Glutamatergic neuron (in vitro differentiated cells): Measurements from ENCODE around the gene MTHFD2L. TPM values are rescaled to one million over a fixed set of nuclear protein-coding genes. Genes with fewer than 3 reads are reported as not detected.

ENCODE experiments used
- DNase-seq: peaks from one replicate; pipeline ENCODE4 v3.0.0; 2022
- H3K27ac Mint-ChIP-seq: one replicate; pipeline ENCODE4 v1.8.0; 2020; ENCODE audit warnings: mild to moderate bottlenecking, mixed read lengths, inconsistent platforms; ENCODE audit not compliant: unreplicated experiment
- H3K27me3 Mint-ChIP-seq: one replicate; pipeline ENCODE4 v1.8.0; 2020; ENCODE audit warnings: mild to moderate bottlenecking, moderate library complexity, mixed read lengths, inconsistent platforms; ENCODE audit not compliant: unreplicated experiment
- H3K36me3 Mint-ChIP-seq: one replicate; pipeline ENCODE4 v1.8.0; 2020; ENCODE audit warnings: mild to moderate bottlenecking, mixed read lengths, inconsistent platforms; ENCODE audit not compliant: unreplicated experiment
- H3K4me1 Mint-ChIP-seq: one replicate; pipeline ENCODE4 v1.8.0; 2020; ENCODE audit warnings: mild to moderate bottlenecking, low read depth, mixed read lengths, inconsistent platforms; ENCODE audit not compliant: unreplicated experiment
- H3K4me3 Mint-ChIP-seq: one replicate; pipeline ENCODE4 v1.8.0; 2020; ENCODE audit warnings: mild to moderate bottlenecking, mixed read lengths, inconsistent platforms; ENCODE audit not compliant: unreplicated experiment
- H3K9me3 Mint-ChIP-seq: one replicate; pipeline ENCODE4 v1.8.0; 2020; ENCODE audit warnings: mild to moderate bottlenecking, moderate library complexity, mixed read lengths, inconsistent platforms; ENCODE audit not compliant: unreplicated experiment
- total RNA-seq: library from RNA; stranded (reverse); fragmentation: NEBNext Ultra II Directional; extraction: Animal tissue kit (Norgen Biotek cat#: 25700); gene quantifications from one replicate; pipeline ENCODE4 v1.2.1, GENCODE V29; 2021; ENCODE audit not compliant: unreplicated experiment
- TF ChIP-seq, protein P1 (sequence below): fragments of 200-600 bp; sonication (generic); IDR thresholded peaks from one replicate; pipeline ENCODE4 v1.5.0; 2021; ENCODE audit not compliant: partially characterized antibody, unreplicated experiment

MTHFD2L gene
- total RNA-seq, 1 donor from 2014 or later, result 14.0 TPM

DNA sequence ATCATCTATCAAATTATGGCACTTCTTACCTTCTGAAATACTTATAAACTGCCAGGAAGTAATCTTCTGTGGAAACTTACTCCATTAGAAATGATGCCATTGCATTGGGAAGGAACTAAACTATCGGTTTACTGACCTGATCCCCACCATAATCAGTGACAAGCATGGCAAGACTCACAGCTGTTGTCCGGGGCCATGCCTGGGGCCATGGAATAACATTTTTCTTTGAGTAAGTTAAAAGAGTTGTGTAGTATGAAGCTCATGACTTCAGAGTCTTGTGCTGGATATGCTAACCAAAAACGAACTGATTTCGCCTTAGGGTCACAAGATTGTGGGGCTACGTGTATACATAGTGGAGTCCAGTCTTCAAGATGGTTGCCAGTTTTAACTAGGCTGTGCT, 15.4 kb downstream of the MTHFD2L start:
- Mint-ChIP-seq H3K4me1 (no peaks in the 10 kb centered on the region), H3K9me3 (no peaks in the 10 kb centered on the region), H3K27ac (no peak overlapping the region)

DNA sequence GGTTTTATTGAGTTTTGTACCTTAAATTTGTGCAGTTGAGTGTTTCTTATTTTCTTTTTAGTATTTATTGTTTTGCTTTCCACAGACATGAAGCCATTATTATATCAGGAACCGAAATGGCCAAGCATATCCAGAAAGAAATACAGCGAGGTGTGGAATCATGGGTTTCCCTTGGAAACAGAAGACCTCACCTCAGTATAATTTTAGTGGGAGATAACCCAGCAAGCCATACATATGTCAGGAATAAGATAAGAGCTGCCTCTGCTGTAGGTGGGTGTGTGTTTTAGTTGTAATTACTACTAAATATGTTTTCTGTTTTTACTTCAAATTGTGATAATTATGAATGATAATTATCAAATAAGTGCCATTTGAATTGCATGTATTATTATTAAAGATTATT, 16.5 kb downstream of the MTHFD2L start:
- TF ChIP-seq, protein P1, sequence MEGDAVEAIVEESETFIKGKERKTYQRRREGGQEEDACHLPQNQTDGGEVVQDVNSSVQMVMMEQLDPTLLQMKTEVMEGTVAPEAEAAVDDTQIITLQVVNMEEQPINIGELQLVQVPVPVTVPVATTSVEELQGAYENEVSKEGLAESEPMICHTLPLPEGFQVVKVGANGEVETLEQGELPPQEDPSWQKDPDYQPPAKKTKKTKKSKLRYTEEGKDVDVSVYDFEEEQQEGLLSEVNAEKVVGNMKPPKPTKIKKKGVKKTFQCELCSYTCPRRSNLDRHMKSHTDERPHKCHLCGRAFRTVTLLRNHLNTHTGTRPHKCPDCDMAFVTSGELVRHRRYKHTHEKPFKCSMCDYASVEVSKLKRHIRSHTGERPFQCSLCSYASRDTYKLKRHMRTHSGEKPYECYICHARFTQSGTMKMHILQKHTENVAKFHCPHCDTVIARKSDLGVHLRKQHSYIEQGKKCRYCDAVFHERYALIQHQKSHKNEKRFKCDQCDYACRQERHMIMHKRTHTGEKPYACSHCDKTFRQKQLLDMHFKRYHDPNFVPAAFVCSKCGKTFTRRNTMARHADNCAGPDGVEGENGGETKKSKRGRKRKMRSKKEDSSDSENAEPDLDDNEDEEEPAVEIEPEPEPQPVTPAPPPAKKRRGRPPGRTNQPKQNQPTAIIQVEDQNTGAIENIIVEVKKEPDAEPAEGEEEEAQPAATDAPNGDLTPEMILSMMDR, result no peak

More for the DNA sequence above, 15.4 kb downstream of the MTHFD2L start:
- DNase-seq, result no peak
- no peaks in the 10 kb centered on the region for H3K36me3 Mint-ChIP-seq
- peaks cover 1% of the 10 kb centered on the region for H3K27me3 Mint-ChIP-seq
- no peak overlapping the region for H3K4me3 Mint-ChIP-seq
- TF ChIP-seq, protein P1, result no peak

DNA sequence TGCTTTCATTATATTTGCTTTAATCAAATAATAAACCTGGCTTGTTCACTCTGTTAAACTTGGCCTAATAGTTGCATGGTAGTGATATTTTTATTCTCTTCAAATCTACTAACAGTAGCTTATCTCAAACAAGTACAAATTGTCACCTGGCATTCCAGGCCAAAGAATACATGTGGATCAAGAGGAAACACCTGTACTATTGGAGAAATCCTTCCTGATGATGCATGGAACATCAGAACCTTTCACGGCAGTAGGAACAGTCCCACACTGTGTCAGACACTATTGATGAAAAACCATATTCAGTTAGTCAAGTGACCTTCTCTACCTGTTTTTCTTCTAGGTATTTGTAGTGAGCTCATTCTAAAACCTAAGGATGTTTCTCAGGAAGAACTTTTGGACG, 17.0 kb downstream of the MTHFD2L start:
- H3K4me1 Mint-ChIP-seq, result no peaks in the 10 kb centered on the region
- no peak overlapping the region for H3K4me3 Mint-ChIP-seq
- H3K27me3 Mint-ChIP-seq, result peaks cover 1% of the 10 kb centered on the region
- no peaks in the 10 kb centered on the region for H3K36me3 Mint-ChIP-seq
- H3K27ac Mint-ChIP-seq, result no peak overlapping the region
- H3K9me3 Mint-ChIP-seq, result no peaks in the 10 kb centered on the region
- no peak for DNase-seq
- TF ChIP-seq, protein P1, result no peak

More for the DNA sequence above, 16.5 kb downstream of the MTHFD2L start:
- H3K9me3 Mint-ChIP-seq, result no peaks in the 10 kb centered on the region
- H3K4me1 Mint-ChIP-seq, result no peaks in the 10 kb centered on the region
- H3K4me3 Mint-ChIP-seq, result no peak overlapping the region
- no peak for DNase-seq
- no peaks in the 10 kb centered on the region for H3K36me3 Mint-ChIP-seq
- H3K27ac Mint-ChIP-seq, result no peak overlapping the region
- H3K27me3 Mint-ChIP-seq, result peaks cover 1% of the 10 kb centered on the region

DNA sequence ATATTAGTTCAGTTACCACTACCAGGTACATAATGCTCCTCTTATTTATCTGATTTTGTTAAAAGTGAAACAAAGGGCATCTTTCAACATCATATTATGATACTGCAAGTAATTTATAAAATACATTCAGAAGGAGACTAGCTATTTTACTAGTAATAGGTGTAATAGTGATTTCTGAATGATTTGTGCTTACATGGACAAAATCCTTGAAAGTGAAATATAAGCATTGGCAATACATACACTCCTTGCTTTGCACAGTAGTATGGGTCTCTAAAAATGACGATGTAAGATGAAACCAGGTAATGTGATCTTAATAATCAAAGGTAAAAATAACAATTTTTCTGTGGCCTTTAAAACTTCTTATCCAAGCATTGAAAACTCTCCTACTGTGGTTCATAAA, 17.5 kb downstream of the MTHFD2L start:
- H3K36me3 Mint-ChIP-seq, result no peaks in the 10 kb centered on the region
- H3K27ac Mint-ChIP-seq, result no peak overlapping the region
- TF ChIP-seq, protein P1, result no peak
- H3K4me3 Mint-ChIP-seq, result no peak overlapping the region
- no peak for DNase-seq
- H3K4me1 Mint-ChIP-seq, result no peaks in the 10 kb centered on the region
- H3K27me3 Mint-ChIP-seq, result peaks cover 1% of the 10 kb centered on the region
- no peaks in the 10 kb centered on the region for H3K9me3 Mint-ChIP-seq

DNA sequence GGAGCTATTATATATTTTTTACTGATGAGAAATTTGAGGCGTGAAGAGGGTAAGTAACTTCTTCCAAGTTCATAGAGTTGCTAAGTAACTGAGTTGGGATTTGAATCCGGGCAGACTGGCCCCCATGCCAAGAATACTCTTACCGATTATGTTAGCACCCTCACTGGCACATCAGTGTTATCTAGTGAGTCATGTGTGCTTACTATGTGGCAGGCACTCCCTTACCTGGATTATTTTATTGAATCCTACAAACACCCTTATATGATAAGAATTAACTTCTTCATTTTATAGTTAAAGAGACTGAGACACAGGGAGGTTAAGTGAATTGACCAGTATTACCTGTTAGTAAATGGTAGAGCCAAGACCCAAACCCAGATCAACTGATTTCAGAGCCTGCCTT, 20.9 kb downstream of the MTHFD2L start:
- no peaks in the 10 kb centered on the region for H3K36me3 Mint-ChIP-seq
- no peaks in the 10 kb centered on the region for H3K4me1 Mint-ChIP-seq
- H3K4me3 Mint-ChIP-seq, result no peak overlapping the region
- H3K27me3 Mint-ChIP-seq, result peaks cover 1% of the 10 kb centered on the region
- TF ChIP-seq, protein P1, result no peak
- H3K9me3 Mint-ChIP-seq, result no peaks in the 10 kb centered on the region
- no peak overlapping the region for H3K27ac Mint-ChIP-seq
- DNase-seq, result no peak
